ENCODE data around the gene UTS2B.
"Not testable (repeated sequence)": the region's sequence is repeated elsewhere in the genome, so short reads cannot be mapped to it uniquely, and the experiment has no call there.

The UTS2B gene

GRCh38 chr3:191298846-191299245 lies 31.5 kb downstream of the UTS2B start:
- no peak for DNase-seq
- in situ Hi-C loops (cut with HindIII; ENCODE audit: low pct_ligation_motif_present, low pct_unique_long_range_greater_than_20kb, low sequenced_read_pairs) = no loop called here

- in situ Hi-C loops (cut with HindIII; ENCODE audit: low pct_ligation_motif_present, low pct_unique_long_range_greater_than_20kb, low sequenced_read_pairs) = no loop called here
- no peak for DNase-seq
Measured at GRCh38 chr3:191296041-191296541, 34.2 kb downstream of the UTS2B start.

- in situ Hi-C loops (cut with HindIII; ENCODE audit: low pct_ligation_motif_present, low pct_unique_long_range_greater_than_20kb, low sequenced_read_pairs) = no loop called here
- no peak for DNase-seq
Measured at GRCh38 chr3:191294291-191294690, 36.0 kb downstream of the UTS2B start.

GRCh38 chr3:191292243-191293015 lies 37.9 kb downstream of the UTS2B start:
- no peak for DNase-seq
- in situ Hi-C loops (cut with HindIII; ENCODE audit: low pct_ligation_motif_present, low pct_unique_long_range_greater_than_20kb, low sequenced_read_pairs) = no loop called here

- DNase-seq = no peak
- in situ Hi-C loops (cut with HindIII; ENCODE audit: low pct_ligation_motif_present, low pct_unique_long_range_greater_than_20kb, low sequenced_read_pairs) = no loop called here
Measured at GRCh38 chr3:191290311-191291025, 39.9 kb downstream of the UTS2B start.

- DNase-seq = no peak
- in situ Hi-C loops (cut with HindIII; ENCODE audit: low pct_ligation_motif_present, low pct_unique_long_range_greater_than_20kb, low sequenced_read_pairs) = no loop called here
Measured at GRCh38 chr3:191283400-191283799, 46.9 kb downstream of the UTS2B start.

- no peak for DNase-seq
- in situ Hi-C loops (cut with HindIII; ENCODE audit: low pct_ligation_motif_present, low pct_unique_long_range_greater_than_20kb, low sequenced_read_pairs) = no loop called here
Measured at GRCh38 chr3:191282251-191283185, 47.8 kb downstream of the UTS2B start.

- DNase-seq = no peak
- in situ Hi-C loops (cut with HindIII; ENCODE audit: low pct_ligation_motif_present, low pct_unique_long_range_greater_than_20kb, low sequenced_read_pairs) = no loop called here
Measured at GRCh38 chr3:191280882-191281281, 49.4 kb downstream of the UTS2B start.

- no peak for DNase-seq
- in situ Hi-C loops (cut with HindIII; ENCODE audit: low pct_ligation_motif_present, low pct_unique_long_range_greater_than_20kb, low sequenced_read_pairs) = no loop called here
Measured at GRCh38 chr3:191280111-191280510, 50.2 kb downstream of the UTS2B start.

GRCh38 chr3:191275751-191276150 lies 54.6 kb downstream of the UTS2B start:
- in situ Hi-C loops (cut with HindIII; ENCODE audit: low pct_ligation_motif_present, low pct_unique_long_range_greater_than_20kb, low sequenced_read_pairs) = no loop called here
- no peak for DNase-seq

GRCh38 chr3:191275244-191275643 lies 55.1 kb downstream of the UTS2B start:
- DNase-seq; in situ Hi-C loops (cut with HindIII; ENCODE audit: low pct_ligation_motif_present, low pct_unique_long_range_greater_than_20kb, low sequenced_read_pairs): not testable (repeated sequence)

- in situ Hi-C loops (cut with HindIII; ENCODE audit: low pct_ligation_motif_present, low pct_unique_long_range_greater_than_20kb, low sequenced_read_pairs) = no loop called here
- DNase-seq = no peak
Measured at GRCh38 chr3:191269289-191270085, 60.8 kb downstream of the UTS2B start.

GRCh38 chr3:191268737-191269136 lies 61.6 kb downstream of the UTS2B start:
- DNase-seq = no peak
- in situ Hi-C loops (cut with HindIII; ENCODE audit: low pct_ligation_motif_present, low pct_unique_long_range_greater_than_20kb, low sequenced_read_pairs) = no loop called here

GRCh38 chr3:191263850-191264249 lies 66.5 kb downstream of the UTS2B start:
- DNase-seq = no peak
- in situ Hi-C loops (cut with HindIII; ENCODE audit: low pct_ligation_motif_present, low pct_unique_long_range_greater_than_20kb, low sequenced_read_pairs) = no loop called here

GRCh38 chr3:191263365-191263764 lies 67.0 kb downstream of the UTS2B start:
- in situ Hi-C loops (cut with HindIII; ENCODE audit: low pct_ligation_motif_present, low pct_unique_long_range_greater_than_20kb, low sequenced_read_pairs) = no loop called here
- DNase-seq = no peak

- in situ Hi-C loops (cut with HindIII; ENCODE audit: low pct_ligation_motif_present, low pct_unique_long_range_greater_than_20kb, low sequenced_read_pairs) = no loop called here
Measured at GRCh38 chr3:191262650-191263049, 67.7 kb downstream of the UTS2B start.

GRCh38 chr3:191261304-191261638 lies 69.1 kb downstream of the UTS2B start:
- DNase-seq = no peak
- in situ Hi-C loops (cut with HindIII; ENCODE audit: low pct_ligation_motif_present, low pct_unique_long_range_greater_than_20kb, low sequenced_read_pairs) = no loop called here

More at GRCh38 chr3:191262650-191263049, 67.7 kb downstream of the UTS2B start:
- DNase-seq = no peak

All from ACHN (cell line).